Fibroblast of skin of left quadriceps (primary cell): Measurements from ENCODE around the gene CACNA1G.

Experiments
- DNase-seq, 2 experiments: peaks; one replicate each; pipeline ENCODE4 v3.0.0-alpha.2; 2013; ENCODE audit warnings: low read depth in 2 of 2

Gene CACNA1G

GRCh38 chr17:50672831-50673551 is 112.5 kb downstream of the CACNA1G start:
- no peak for DNase-seq

- DNase-seq: no peak
Observed at GRCh38 chr17:50675190-50675589, 114.7 kb downstream of the CACNA1G start.

GRCh38 chr17:50675627-50676026 is 115.1 kb downstream of the CACNA1G start:
- no peak for DNase-seq

GRCh38 chr17:50676065-50676975 is 115.8 kb downstream of the CACNA1G start:
- no peak for DNase-seq
